ENCODE measurements around the gene SLFN12L. TPM values are rescaled to one million over a fixed set of nuclear protein-coding genes. Genes with fewer than 3 reads are reported as not detected.
"Not testable (repeated sequence)": the region's sequence is repeated elsewhere in the genome, so short reads cannot be mapped to it uniquely, and the experiment has no call there.

SLFN12L gene
- total RNA-seq (2014; rRNA removed; shearing (Covaris generic)), result 0.06 and 0.31 TPM in 2 replicates

GRCh38 chr17:35537601-35538141 lies at the start of gene SLFN12L:
SLFN12L (minus strand) TSS chr17:35537678; CDS start chr17:35522364, 15,314 bp downstream.
- DNase-seq (ENCODE audit: low spot score), result no peak

GRCh38 chr17:35586569-35587073 lies 49.1 kb upstream of the SLFN12L start:
- no peak for DNase-seq (ENCODE audit: low spot score)

DNA sequence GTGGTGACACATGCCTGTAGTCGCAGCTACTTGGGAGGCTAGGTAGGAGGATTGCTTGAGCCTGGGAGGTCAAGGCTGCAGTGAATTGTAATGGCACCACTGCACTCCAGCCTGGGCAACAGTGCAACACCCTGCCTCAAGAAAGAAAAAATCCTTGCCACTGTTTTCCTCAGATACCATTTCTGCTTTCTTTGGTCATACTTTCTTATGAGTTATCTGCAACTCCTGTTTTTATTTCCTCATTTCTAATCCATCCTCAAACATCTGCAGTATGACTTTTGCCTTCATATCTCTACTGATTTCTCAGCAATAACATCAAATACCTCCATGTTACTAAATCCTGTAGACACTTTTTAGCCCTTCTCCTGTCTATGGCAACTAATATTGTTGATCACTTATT lies 46.6 kb upstream of the SLFN12L start:
- DNase-seq (ENCODE audit: low spot score), result no peak

DNA sequence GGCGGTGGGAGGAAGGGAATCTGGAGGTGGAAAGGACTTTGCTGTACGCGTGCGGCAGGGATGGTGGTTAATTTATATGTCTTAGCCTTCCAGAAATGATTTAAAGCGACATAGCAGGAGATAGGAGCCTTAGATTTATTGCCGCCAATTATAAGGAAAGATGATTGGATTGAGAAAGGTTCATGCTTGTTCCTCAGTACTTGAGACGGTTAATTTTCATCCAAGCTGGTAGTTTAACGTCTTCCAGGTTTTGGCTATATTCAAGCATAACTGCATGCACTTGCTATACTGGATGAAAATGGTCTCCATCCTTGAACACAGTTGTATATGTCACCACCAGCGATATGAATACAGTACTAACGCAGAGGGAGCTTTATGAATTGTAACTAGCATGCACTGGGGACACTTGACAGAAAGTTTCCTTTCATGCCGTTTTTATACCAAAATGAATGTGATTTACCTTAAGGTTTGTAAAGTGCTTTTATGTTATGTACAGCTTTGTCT lies 41.5 kb upstream of the SLFN12L start:
- no peak for DNase-seq (ENCODE audit: low spot score)

GRCh38 chr17:35578197-35578928 lies 40.9 kb upstream of the SLFN12L start, which contains the start of gene PEX12:
PEX12 (minus strand) TSS chr17:35578571; CDS start chr17:35578021, 550 bp downstream.
- peak; percentile 88 for DNase-seq (ENCODE audit: low spot score)

- no peak for DNase-seq (ENCODE audit: low spot score)
Observed at GRCh38 chr17:35577830-35578196, 40.3 kb upstream of the SLFN12L start.

DNA sequence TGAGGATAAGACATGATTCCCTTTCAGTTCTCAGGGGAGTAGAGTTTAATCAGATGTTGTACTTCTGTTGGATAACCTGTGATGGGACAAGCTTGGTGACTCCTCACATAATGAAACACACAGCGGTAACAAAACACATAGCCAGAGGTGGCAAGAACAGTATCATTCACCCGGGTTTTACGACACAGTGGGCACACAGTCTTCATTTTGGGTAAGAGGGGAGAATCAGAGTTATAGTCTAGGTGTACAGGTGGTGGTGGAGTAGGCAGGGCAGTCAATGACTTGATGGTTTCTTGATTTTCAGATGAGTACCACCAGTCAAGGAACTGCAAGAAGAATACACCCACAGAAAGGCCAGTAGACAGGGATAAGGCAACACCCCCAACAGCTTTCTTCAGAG lies 38.3 kb upstream of the SLFN12L start:
- no peak for DNase-seq (ENCODE audit: low spot score)

DNA sequence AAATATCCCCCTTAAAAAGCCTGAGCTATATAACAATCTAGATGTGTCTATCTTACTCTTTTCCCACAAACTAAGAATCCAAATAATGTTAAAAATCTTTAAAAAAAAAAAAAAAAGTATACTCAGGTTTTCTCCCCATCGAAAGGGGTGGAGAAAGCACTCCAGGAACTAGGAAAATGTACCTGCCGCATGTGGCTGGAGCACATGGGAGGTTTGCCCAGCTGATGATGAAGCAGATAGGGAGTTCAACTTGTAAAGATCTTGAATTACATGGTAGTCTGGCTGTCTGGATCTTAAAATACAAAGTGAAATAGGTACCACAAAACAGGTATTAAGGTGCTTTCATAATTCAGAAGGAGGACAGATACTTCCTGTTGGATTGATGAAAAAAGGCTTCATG lies 31.9 kb upstream of the SLFN12L start:
- DNase-seq (ENCODE audit: low spot score), result no peak

DNA sequence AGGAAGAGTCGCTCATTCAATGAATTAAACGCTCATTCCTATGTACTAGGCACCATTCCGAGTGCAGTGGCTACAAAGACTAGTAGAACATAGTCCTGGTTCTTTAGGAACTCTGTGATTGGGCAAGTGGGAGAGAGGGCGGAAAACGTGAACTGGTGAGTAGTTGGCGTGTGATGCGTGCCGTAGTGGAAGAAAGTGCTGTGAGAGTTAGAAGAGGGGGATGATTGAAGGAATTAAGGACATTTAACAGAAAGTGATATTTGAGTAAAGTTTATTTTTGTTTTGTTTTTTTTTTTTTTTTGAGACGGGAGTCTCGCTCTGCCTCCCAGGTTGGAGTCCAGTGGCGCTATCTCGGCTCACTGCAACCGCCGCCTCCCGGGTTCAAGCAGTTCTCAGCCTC lies 31.1 kb upstream of the SLFN12L start:
- peak; percentile 19 for DNase-seq (ENCODE audit: low spot score)

DNA sequence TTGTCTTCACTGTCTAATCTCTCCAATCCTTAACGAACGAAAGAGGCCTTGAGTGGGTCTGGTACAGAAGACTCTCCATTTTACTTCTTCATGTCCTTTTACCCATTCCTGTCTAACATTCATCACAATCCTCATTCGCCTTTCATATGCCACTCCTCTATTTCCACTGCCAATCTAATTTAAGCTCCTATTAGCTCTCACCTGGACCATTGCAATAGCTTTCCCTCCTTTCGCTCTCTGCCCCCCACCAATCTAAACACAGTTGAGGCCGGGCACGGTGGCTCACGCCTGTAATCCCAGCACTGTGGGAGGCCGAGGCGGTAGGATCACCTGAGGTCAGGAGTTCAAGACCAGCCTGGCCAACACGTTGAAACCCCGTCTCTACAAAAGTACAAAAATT lies 29.5 kb upstream of the SLFN12L start:
- DNase-seq (ENCODE audit: low spot score), result no peak

GRCh38 chr17:35563181-35563580 lies 25.7 kb upstream of the SLFN12L start:
- DNase-seq (ENCODE audit: low spot score), result not testable (repeated sequence)

DNA sequence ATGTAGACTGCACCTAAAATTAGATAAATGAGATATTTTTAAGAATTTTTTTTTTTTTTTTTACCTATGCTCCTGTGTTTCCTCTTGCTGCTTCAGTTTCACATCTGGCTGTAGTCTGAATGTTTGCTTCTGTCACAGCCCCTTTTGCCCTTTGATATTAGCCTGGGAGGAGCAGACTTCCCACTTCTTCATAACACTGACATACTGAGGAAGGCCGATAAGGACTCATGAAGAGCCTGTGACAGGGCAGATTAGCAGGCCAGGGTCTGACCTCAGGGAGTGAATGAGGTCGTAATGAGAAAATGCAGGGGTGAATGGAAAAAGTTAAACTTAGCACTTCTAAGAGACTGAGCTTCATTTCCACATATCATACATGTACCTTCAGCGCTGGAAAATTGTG lies 23.2 kb upstream of the SLFN12L start, which contains the start of gene SLFN14:
SLFN14 (minus strand) TSS at position 117 of the 400 bp plus-strand sequence. CDS start 2,757 bp downstream, outside the sequence.
- no peak for DNase-seq (ENCODE audit: low spot score)

- DNase-seq (ENCODE audit: low spot score), result no peak
Observed at GRCh38 chr17:35559495-35560210, 22.2 kb upstream of the SLFN12L start.

- DNase-seq (ENCODE audit: low spot score), result no peak
Observed at GRCh38 chr17:35557353-35557752, 19.9 kb upstream of the SLFN12L start.

DNA sequence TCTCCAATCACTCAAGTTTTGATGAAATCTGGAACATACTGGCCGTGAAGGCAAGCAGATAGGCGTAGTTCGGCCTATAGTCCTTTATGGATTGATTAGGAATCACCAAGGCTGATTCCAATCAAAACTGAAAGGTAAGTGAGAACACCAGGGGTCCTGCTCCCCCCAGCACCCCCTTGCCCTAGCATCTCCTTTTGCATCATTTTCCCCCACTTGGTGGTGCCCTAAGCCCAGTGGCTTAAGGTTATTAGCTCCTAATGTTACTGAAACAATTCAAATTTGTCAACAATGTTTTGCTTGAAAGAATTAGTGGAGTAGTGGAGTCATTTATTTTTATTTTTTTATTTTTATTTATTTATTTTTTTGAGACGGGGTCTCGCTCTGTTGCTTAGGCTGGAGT lies 18.2 kb upstream of the SLFN12L start:
- no peak for DNase-seq (ENCODE audit: low spot score)

DNA sequence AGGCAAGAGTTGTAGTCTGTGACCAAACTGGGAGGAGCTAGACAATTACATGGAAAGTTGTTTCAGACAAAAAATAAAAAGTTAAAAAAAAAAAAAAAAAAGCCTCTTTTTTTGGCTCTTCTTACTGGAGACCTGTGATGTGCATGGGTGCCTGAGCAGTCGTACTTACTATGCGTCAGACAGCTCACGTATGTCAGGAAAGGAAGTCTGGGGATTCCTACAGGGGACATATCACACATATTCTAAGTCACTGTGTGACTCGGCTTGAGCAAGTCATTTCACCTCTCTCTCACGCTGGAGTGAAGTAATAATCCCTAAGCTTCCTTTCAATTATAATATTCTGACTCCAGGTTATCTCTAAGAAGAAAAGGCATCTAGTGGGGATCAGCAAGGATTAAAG lies 17.2 kb upstream of the SLFN12L start:
- DNase-seq (ENCODE audit: low spot score), result no peak

GRCh38 chr17:35553310-35553709 lies 15.8 kb upstream of the SLFN12L start:
- DNase-seq (ENCODE audit: low spot score), result no peak

GRCh38 chr17:35548978-35549377 lies 11.5 kb upstream of the SLFN12L start:
- no peak for DNase-seq (ENCODE audit: low spot score)

GRCh38 chr17:35548208-35548810 lies 10.8 kb upstream of the SLFN12L start:
- no peak for DNase-seq (ENCODE audit: low spot score)

DNA sequence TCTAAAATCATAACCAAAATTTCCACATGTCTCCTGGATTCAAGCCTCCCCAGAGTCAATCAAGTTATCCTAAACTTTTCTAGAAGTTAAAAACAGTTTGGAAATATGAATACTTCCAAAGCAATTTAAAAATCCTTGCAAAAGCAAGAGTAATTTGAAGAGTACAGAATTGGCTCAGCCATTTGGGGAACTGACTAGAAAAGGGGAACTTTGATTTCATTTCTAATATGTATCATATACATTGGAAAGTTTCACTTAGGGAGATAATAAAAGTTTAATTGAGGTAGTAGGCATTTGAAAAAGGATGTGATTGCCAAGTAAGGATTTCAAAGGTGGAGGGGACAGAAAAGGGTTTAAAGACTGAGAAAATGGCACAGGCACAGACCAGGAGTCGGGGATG lies 9.0 kb upstream of the SLFN12L start:
- no peak for DNase-seq (ENCODE audit: low spot score)

GRCh38 chr17:35545150-35545549 lies 7.7 kb upstream of the SLFN12L start:
- DNase-seq (ENCODE audit: low spot score), result no peak

- no peak for DNase-seq (ENCODE audit: low spot score)
Observed at GRCh38 chr17:35543856-35544255, 6.4 kb upstream of the SLFN12L start.

Measured in H4 (cell line).